A549 (cell line): ENCODE data around the gene GMPR.

ENCODE experiments used
- CBX2 ChIP-seq: fragments of 200-600 bp; sonication (generic); IDR thresholded peaks from 2 replicates; pipeline ENCODE4 v1.6.1; 2016; ENCODE audit warnings: low read depth, mild to moderate bottlenecking, borderline replicate concordance
- CTCF ChIP-seq: fragments of >200 bp; sonication (Bioruptor Twin); formaldehyde crosslinking; IDR thresholded peaks from 3 replicates; pipeline ENCODE4 v1.5.1; 2016
- EP300 ChIP-seq, 2 experiments: fragments of >200 bp; sonication (Bioruptor Twin); formaldehyde crosslinking; IDR thresholded peaks; 2 replicates in 1 of 2; 3 replicates in 1 of 2; pipeline ENCODE4 v1.6.1; 2016 to 2017
- KDM1A ChIP-seq: fragments of 200-600 bp; sonication (generic); IDR thresholded peaks from 2 replicates; pipeline ENCODE4 v1.6.1; 2016; ENCODE audit warnings: low read depth, mild to moderate bottlenecking
- MAX ChIP-seq: IDR thresholded peaks from 2 replicates; pipeline ENCODE4 v1.6.1; 2012

GRCh38 chr6:16301511-16301910 is 63.1 kb downstream of the GMPR start:
- TF ChIP-seq CBX2 (no peak), KDM1A (no peak), CTCF (no peak), EP300 (IDR thresholded peaks at IDR 0.05) (no peak), MAX (no peak)
